Measurements from ENCODE around the gene ROBO1. TPM values are rescaled to one million over a fixed set of nuclear protein-coding genes. Genes with fewer than 3 reads are reported as not detected.
A peak's percentile ranks its signal among the peaks of the same experiment; 100 is the strongest.

Gene ROBO1
- total RNA-seq, 1 experiment from 2014 or later, result 67.6 TPM

- ChIA-PET CTCF (no interaction called here), POLR2A (ENCODE audit: low non-redundant PET) (no interaction called here)
- no TSS peak for BruUV-seq (replicated peaks)
- peak overlapping the region; percentile 91 for H3K4me3 ChIP-seq (ENCODE audit: low read depth, low read length, poor library complexity, severe bottlenecking)
- intact Hi-C loops (cut with micrococcal nuclease; ENCODE audit: unreplicated experiment), result loop anchor here (5.0 kb wide), 4 partner anchors 39 to 354 kb away; no protein-coding TSS in a partner anchor
- no peak for DNase-seq (ENCODE audit: low spot score)
- H3K36me3 ChIP-seq (ENCODE audit: insufficient read depth, low read length, poor library complexity, severe bottlenecking), result no peaks in the 10 kb centered on the region
- TF ChIP-seq EZH2 (IDR thresholded peaks at IDR 0.05; ENCODE audit: borderline replicate concordance, low read depth, low read length, poor library complexity, severe bottlenecking) (no peak), CTCF (conservative IDR thresholded peaks at IDR 0.05; ENCODE audit: low read depth, low read length) (no peak)
- no peaks in the 10 kb centered on the region for H3K9me3 ChIP-seq (ENCODE audit: low read depth, low read length, poor library complexity, severe bottlenecking)
- H3K4me1 ChIP-seq (ENCODE audit: insufficient read depth, low read length, poor library complexity, severe bottlenecking), result peaks cover 56% of the 10 kb centered on the region
- H3K27ac ChIP-seq (ENCODE audit: low read depth, low read length, poor library complexity, severe bottlenecking), result no peak overlapping the region
- no peaks in the 10 kb centered on the region for H3K27me3 ChIP-seq (replicated peaks; ENCODE audit: insufficient read depth, low read depth, low read length, poor library complexity)
Observed at GRCh38 chr3:79015854-79016253, 751.9 kb downstream of the ROBO1 start.

- Histone ChIP-seq H3K36me3 (ENCODE audit: insufficient read depth, low read length, poor library complexity, severe bottlenecking) (no peaks in the 10 kb centered on the region), H3K27me3 (replicated peaks; ENCODE audit: insufficient read depth, low read depth, low read length, poor library complexity) (no peaks in the 10 kb centered on the region), H3K9me3 (ENCODE audit: low read depth, low read length, poor library complexity, severe bottlenecking) (no peaks in the 10 kb centered on the region), H3K4me1 (ENCODE audit: insufficient read depth, low read length, poor library complexity, severe bottlenecking) (peaks cover 59% of the 10 kb centered on the region), H3K4me3 (ENCODE audit: low read depth, low read length, poor library complexity, severe bottlenecking) (no peak overlapping the region), H3K27ac (ENCODE audit: low read depth, low read length, poor library complexity, severe bottlenecking) (no peak overlapping the region)
- CTCF ChIA-PET, result no interaction called here
- DNase-seq (ENCODE audit: low spot score), result peak; percentile 29
- POLR2A ChIA-PET (ENCODE audit: low non-redundant PET), result no interaction called here
- no TSS peak for BruUV-seq (replicated peaks)
- intact Hi-C loops (cut with micrococcal nuclease; ENCODE audit: unreplicated experiment), result no loop called here
- TF ChIP-seq CTCF (conservative IDR thresholded peaks at IDR 0.05; ENCODE audit: low read depth, low read length) (no peak), EZH2 (IDR thresholded peaks at IDR 0.05; ENCODE audit: borderline replicate concordance, low read depth, low read length, poor library complexity, severe bottlenecking) (no peak)
Observed at GRCh38 chr3:79012946-79013362, 754.8 kb downstream of the ROBO1 start.

- TF ChIP-seq EZH2 (IDR thresholded peaks at IDR 0.05; ENCODE audit: borderline replicate concordance, low read depth, low read length, poor library complexity, severe bottlenecking) (no peak), CTCF (conservative IDR thresholded peaks at IDR 0.05; ENCODE audit: low read depth, low read length) (no peak)
- Histone ChIP-seq H3K27ac (ENCODE audit: low read depth, low read length, poor library complexity, severe bottlenecking) (no peak overlapping the region), H3K4me3 (ENCODE audit: low read depth, low read length, poor library complexity, severe bottlenecking) (no peak overlapping the region), H3K27me3 (replicated peaks; ENCODE audit: insufficient read depth, low read depth, low read length, poor library complexity) (no peaks in the 10 kb centered on the region), H3K36me3 (ENCODE audit: insufficient read depth, low read length, poor library complexity, severe bottlenecking) (no peaks in the 10 kb centered on the region), H3K9me3 (ENCODE audit: low read depth, low read length, poor library complexity, severe bottlenecking) (no peaks in the 10 kb centered on the region), H3K4me1 (ENCODE audit: insufficient read depth, low read length, poor library complexity, severe bottlenecking) (peaks cover 59% of the 10 kb centered on the region)
- intact Hi-C loops (cut with micrococcal nuclease; ENCODE audit: unreplicated experiment), result no loop called here
- BruUV-seq (replicated peaks), result no TSS peak
- ChIA-PET POLR2A (ENCODE audit: low non-redundant PET) (no interaction called here), CTCF (no interaction called here)
- no peak for DNase-seq (ENCODE audit: low spot score)
Observed at GRCh38 chr3:79012530-79012913, 755.3 kb downstream of the ROBO1 start.

Data from A673 (cell line).